Pancreas (tissue), 10 donors: ENCODE measurements around the gene SEPTIN11. TPM values are rescaled to one million over a fixed set of nuclear protein-coding genes. Genes with fewer than 3 reads are reported as not detected.
A peak's percentile ranks its signal among the peaks of the same experiment; 100 is the strongest.

Source experiments
- ATAC-seq, 4 donors: fragments of 200-7000 bp; cut with Tn5 transposase; one replicate each; pipeline versions ENCODE4 v1.8.0 to v1.9.1; 2020; ENCODE audit warnings: mild to moderate bottlenecking in 4 of 4, moderate library complexity in 4 of 4
- DNase-seq, 6 donors: peaks; one replicate each; pipeline ENCODE4 v3.0.0-alpha.2; 2020
- FAIRE-seq: peaks from 2 replicates; lab custom pipeline; 2012; peaks lifted over from hg19 to GRCh38; lab: Jason Lieb, UNC
- H3K27ac ChIP-seq, 4 donors: fragments of 200-600 bp; sonication (generic); 1 replicate in 3 of 4; 2 replicates in 1 of 4; pipeline versions ENCODE4 v1.5.0 to v1.8.0; 2020
- H3K27me3 ChIP-seq, 4 donors: fragments of 200-600 bp; one replicate each; pipeline ENCODE4 v1.8.0; 2021
- H3K36me3 ChIP-seq, 3 donors: fragments of 200-600 bp; sonication (generic) in 1 of 3; one replicate each; pipeline versions ENCODE4 v1.5.0 to v1.8.0; 2020 to 2021
- H3K4me1 ChIP-seq, 3 donors: fragments of 200-600 bp; one replicate each; pipeline ENCODE4 v1.8.0; 2021
- H3K4me3 ChIP-seq, 4 donors: fragments of 200-600 bp; sonication (generic) in 2 of 4; one replicate each; pipeline versions ENCODE4 v1.5.0 to v1.8.0; 2020 to 2021
- H3K9me3 ChIP-seq, 4 donors: fragments of 200-600 bp; one replicate each; pipeline ENCODE4 v1.8.0; 2021
- WGBS, 2 donors: extraction: QIAGEN DNeasy Blood & Tissue Kit; methylation state at CpG; one replicate each; pipeline ENCODE4 v1.1.7; 2013; 5-methylcytosine and 5-hydroxymethylcytosine counted together
- intact Hi-C, 3 donors: fragments of 100-400 bp; cut with DNase I; formaldehyde crosslinking; loops; one replicate each; pipeline versions ENCODE4 v1.11.1 to v1.14.2; 2022
- polyA plus RNA-seq, 2 donors: library from polyadenylated mRNA; stranded (reverse); fragments of 200-250 nt; gene quantifications; one replicate each; pipeline ENCODE4 v1.2.3, GENCODE V29; 2013
- total RNA-seq, 6 donors: library from RNA; stranded (reverse); fragmentation: NEBNext Ultra II Directional in 4 of 6; extraction: Animal tissue kit (Norgen Biotek cat#: 25700) in 4 of 6; gene quantifications; one replicate each; pipeline versions ENCODE4 v1.2.1 to v1.2.4, GENCODE V29; 2021 to 2023
- TF ChIP-seq, protein P1 (sequence below), 4 donors: fragments of 200-600 bp; sonication (generic) in 3 of 4; IDR thresholded peaks; one replicate each; pipeline versions ENCODE4 v1.5.0 to v1.8.0; 2021; ENCODE audit warnings: antibody characterized with exemption in 4 of 4
- donor health status: healthy with polysubstance abuse.
- donor health status: DM: no; HTN: no; CAD: no; lungs with moderate emphysema.
- donor health status: DM: no; HTN: no; CAD: no.
- donor health status: control.
- donor health status: control.
- donor health status: Bipolar disorder and iron deficiency.
- donor health status: DM: yes; HTN: yes; CAD: no.
- donor health status: DM: no; HTN: no; CAD: no.
- donor health status: DM: no; HTN: no; CAD: no.
- donor health status: DM: yes; HTN: yes; CAD: no.

The SEPTIN11 gene
- total RNA-seq, result 10 to 100 TPM; 18.6 to 48.9 (median 28.9) TPM
- polyA plus RNA-seq, result 10 to 100 TPM; 11.6 to 13.6 TPM

DNA sequence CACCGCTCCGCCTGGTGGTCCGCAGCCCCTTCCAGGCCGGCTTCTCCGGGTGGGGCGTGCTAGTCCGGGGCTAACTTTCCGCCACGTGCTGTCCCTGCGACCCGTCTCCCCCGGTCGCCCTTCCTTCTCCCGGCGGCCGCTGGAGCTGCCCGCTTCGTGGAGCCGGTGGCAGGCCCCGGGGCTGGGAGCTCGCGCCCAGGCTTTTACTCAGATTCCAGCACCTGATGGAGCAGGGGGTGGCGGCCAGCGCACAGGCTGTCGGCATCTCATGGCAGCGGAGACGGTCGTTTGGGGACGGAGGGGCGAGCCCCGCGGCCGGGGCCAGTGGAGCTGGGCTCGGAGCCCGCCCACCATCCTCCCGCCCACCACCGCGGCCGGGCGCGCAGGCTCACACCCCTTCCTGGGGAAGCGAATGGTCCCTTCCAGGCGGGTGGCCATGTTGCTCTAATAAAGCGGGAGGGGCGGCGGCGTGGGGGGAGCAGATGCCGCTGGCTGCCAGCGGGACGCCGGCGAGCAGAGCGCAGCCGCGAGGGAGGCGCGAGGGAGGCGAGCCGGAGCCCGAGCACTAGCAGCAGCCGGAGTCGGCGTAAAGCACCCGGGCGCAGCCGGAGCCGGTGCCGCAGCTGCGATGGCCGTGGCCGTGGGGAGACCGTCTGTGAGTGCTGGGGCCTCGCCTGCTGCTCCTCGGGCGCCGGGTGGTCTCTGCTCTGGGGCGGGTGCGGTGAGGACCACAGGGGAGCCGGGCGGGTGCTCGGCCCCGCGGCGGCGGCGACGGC is at the start of gene SEPTIN11:
SEPTIN11 (plus strand) TSS at position 477 of the 776 bp plus-strand sequence; CDS start at position 629, 152 bp downstream.
- H3K9me3 ChIP-seq, result no peaks in the 10 kb centered on the region
- H3K4me3 ChIP-seq, result peak within 1 kb of the TSS; percentile 66 to 92 (median 82)
- TF ChIP-seq, protein P1, sequence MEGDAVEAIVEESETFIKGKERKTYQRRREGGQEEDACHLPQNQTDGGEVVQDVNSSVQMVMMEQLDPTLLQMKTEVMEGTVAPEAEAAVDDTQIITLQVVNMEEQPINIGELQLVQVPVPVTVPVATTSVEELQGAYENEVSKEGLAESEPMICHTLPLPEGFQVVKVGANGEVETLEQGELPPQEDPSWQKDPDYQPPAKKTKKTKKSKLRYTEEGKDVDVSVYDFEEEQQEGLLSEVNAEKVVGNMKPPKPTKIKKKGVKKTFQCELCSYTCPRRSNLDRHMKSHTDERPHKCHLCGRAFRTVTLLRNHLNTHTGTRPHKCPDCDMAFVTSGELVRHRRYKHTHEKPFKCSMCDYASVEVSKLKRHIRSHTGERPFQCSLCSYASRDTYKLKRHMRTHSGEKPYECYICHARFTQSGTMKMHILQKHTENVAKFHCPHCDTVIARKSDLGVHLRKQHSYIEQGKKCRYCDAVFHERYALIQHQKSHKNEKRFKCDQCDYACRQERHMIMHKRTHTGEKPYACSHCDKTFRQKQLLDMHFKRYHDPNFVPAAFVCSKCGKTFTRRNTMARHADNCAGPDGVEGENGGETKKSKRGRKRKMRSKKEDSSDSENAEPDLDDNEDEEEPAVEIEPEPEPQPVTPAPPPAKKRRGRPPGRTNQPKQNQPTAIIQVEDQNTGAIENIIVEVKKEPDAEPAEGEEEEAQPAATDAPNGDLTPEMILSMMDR (IDR thresholded peaks at IDR 0.05), result no peak
- no peaks in the 10 kb centered on the region for H3K27me3 ChIP-seq
- ATAC-seq, result peak; percentile 83 to 91 (median 90)
- WGBS, 2 donors, result 0 to 1% methylated on average over 86 to 87 of the region's 87 CpGs
- FAIRE-seq, result no peak
- no peaks in the 10 kb centered on the region for H3K36me3 ChIP-seq
- peak within 1 kb of the TSS; percentile 83 to 90 (median 86) for H3K27ac ChIP-seq
- intact Hi-C loops, result no loop called here
- DNase-seq, result peak; percentile 91 to 96 (median 93)
- peaks cover 0 to 9% (median 0%) of the 10 kb centered on the region in 3 donors for H3K4me1 ChIP-seq

DNA sequence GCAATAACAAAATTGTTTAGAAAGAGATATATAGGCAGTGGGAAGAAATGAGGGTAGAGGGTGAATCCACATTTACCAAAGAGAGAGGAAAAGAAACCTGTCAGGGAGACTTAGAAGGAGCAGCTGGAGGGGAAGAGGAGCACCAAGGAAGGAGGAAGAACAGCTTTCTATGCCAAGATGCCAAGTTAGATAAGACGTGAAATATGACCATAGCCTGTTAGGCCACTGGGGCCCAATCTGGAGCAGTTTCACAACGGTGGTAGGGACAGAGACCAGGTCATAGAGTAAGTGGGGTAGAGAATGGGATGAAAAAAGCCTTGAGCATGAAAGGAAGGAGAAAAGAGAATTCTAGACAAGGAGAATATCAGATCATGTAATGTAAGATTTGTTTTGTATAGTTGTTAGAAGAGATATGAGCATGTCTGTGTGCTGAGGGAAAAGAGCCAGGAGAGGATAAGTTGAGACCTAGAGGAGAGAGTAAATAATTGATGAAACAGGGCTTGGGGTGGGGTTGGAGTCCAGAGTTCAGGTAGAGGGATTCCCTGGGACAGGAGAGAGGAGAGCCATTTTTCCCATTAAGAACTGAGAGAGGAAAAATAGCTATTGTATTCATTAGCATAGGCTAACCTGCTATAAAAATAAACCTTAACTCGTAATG is 47.2 kb upstream of the SEPTIN11 start:
- no peak overlapping the region for H3K27ac ChIP-seq
- H3K4me3 ChIP-seq, result no peak overlapping the region
- TF ChIP-seq, protein P1 (IDR thresholded peaks at IDR 0.05), result no peak
- no peaks in the 10 kb centered on the region for H3K9me3 ChIP-seq
- H3K27me3 ChIP-seq, result no peaks in the 10 kb centered on the region
- WGBS, 2 donors, result 50 to 55% methylated on average over 3 of the region's 3 CpGs
- DNase-seq (no peak), ATAC-seq (no peak), FAIRE-seq (no peak)
- H3K36me3 ChIP-seq, result no peaks in the 10 kb centered on the region
- H3K4me1 ChIP-seq, result no peaks in the 10 kb centered on the region
- intact Hi-C loops, result no loop called here

DNA sequence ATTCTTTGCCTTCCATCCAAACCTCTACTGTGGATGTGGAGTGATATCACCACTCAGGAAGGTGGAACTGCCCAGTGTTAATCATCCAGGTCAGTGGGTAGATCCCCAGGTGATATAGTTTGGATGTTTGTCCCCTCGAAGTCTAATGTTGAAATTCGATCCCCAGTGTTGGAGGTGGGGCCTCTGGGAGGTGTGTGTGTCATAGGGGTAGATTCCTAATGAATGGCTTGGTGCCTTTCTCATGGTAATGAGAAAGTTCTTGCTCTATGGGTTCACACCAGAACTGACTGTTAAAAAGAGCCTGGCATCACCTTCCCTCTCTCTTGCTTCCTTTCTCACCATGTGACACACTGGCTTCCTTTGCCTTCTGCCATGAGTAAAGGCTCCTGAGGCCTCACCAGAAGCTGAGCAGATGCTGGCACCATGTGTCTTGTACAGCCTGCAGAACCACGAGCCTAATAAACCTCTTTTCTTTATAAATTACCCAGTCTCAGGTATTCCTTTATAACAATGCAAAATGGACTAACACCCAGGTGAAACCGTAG is 44.8 kb upstream of the SEPTIN11 start:
- TF ChIP-seq, protein P1 (IDR thresholded peaks at IDR 0.05), result no peak
- ATAC-seq, result no peak

DNA sequence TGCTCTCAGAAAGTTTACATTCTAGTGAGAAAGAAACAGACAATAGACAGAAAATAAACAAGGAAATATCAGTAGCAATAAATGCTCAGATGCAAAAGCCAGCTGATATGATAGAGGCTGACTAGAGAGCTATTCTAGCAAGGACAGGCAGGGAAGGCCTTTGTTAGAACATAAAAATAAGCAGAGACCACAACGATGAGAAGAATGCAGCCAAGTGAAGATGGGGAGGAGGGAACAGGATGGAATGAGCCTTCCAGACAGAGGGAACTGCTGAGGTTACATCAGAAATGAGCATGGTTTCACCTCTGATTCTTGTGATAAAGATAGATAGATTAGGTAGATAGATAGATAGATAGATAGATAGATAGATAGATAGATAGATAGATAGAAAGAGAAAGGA is 44.0 kb upstream of the SEPTIN11 start:
- whole genome bisulfite sequencing, 2 donors, result 75 to 77% methylated on average over 1 of the region's 1 CpG
- TF ChIP-seq, protein P1 (IDR thresholded peaks at IDR 0.05), result no peak
- no peak for DNase-seq
- Histone ChIP-seq H3K9me3 (no peaks in the 10 kb centered on the region), H3K4me3 (no peak overlapping the region), H3K27ac (no peak overlapping the region), H3K36me3 (no peaks in the 10 kb centered on the region), H3K27me3 (no peaks in the 10 kb centered on the region), H3K4me1 (no peaks in the 10 kb centered on the region)
- intact Hi-C loops, result no loop called here
- no peak for FAIRE-seq
- ATAC-seq, result no peak

More for the DNA sequence above, 44.8 kb upstream of the SEPTIN11 start:
- intact Hi-C loops, result no loop called here
- FAIRE-seq (no peak), DNase-seq (no peak)
- H3K4me1 ChIP-seq, result no peaks in the 10 kb centered on the region
- no peaks in the 10 kb centered on the region for H3K36me3 ChIP-seq
- no peak overlapping the region for H3K4me3 ChIP-seq
- no peak overlapping the region for H3K27ac ChIP-seq
- H3K27me3 ChIP-seq, result no peaks in the 10 kb centered on the region
- H3K9me3 ChIP-seq, result no peaks in the 10 kb centered on the region
- 71 to 72% methylated on average over 4 of the region's 4 CpGs for WGBS, 2 donors
